HG03097 (cell line): ENCODE data around the gene NUP205.
A peak's percentile ranks its signal among the peaks of the same experiment; 100 is the strongest.

Source experiments
- ATAC-seq: cut with Tn5 transposase; IDR thresholded peaks from one replicate; pipeline ENCODE4 v1.9.1; 2021; ENCODE audit not compliant: unreplicated experiment, low FRiP score

NUP205 gene

DNA sequence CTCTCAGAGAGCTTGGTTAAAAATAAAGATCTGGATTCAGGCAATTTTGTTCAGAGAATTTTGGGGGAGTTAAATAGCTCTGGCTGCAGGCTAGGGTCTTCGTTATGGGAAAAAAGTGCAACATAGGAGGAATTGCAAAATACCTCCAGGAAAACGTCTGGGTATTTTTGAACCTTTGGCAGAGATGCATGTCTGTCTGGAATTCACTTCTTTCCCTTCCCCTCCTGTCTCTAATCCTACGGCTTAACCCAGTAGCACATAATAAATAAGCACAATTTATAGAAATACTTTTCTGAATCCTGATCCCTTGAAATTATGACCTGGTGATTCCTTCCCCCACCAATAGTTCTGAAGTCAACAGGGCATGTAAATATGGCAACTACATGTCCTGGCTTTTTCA lies 19.3 kb upstream of the NUP205 start:
- ATAC-seq: no peak

DNA sequence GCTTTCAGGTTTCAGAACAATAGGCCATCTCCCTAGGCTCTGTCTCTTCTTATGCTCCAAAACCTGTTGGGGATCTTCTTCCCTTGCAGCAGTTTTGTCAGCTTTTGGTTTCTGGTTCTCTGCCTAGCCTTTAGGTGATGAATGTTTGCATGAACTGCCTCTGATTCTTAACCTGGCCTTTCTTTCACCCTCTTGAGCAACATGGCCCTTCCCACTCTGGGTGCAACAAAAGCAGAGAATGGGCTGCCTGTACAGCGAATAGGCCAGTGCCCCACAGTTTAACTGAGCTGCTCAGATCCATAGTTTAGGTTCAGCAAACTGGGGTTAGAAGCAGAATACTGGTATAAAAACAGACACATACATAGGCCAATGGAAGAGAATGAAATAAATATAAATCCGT lies 18.1 kb upstream of the NUP205 start:
- ATAC-seq: no peak

DNA sequence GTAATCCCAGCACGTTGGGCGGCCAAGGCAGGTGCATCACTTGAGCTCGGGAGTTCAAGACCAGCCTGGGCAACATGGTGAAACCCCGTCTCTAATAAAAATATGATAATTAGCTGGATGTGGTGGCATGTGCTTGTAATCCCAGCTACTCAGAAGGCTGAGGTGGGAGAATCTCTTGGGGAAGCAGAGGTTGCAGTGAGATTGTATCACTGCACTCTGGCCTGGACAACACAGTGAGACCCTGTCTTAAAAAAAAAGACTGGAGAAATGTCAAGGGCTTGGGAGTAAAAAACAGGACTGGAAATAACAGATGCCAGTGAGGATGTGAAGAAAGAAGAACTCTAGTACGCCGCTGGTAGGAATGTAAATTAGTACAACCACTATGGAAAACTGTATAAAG lies 16.7 kb upstream of the NUP205 start:
- ATAC-seq: no peak

GRCh38 chr7:135550196-135550595 lies 7.5 kb upstream of the NUP205 start:
- no peak for ATAC-seq

DNA sequence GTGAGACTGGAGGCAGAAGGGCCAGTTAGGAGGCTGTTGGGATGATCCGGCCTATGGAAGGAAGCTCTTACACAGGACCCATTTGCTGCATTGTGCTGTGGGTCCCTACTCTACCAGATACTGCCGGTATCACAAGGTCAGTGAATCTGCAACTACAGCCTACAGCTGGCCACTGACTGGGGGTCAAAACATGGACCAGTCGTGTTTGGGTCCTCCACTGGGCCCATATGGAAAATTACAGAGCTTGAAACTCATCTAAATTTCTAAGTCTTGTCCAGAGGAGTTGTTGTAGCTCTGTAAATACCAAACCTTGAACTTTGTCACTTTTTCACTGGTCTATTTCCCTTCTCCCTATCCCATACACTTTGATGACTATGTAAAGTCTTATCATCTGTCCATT lies 5.6 kb upstream of the NUP205 start:
- no peak for ATAC-seq

GRCh38 chr7:135553346-135553745 lies 4.4 kb upstream of the NUP205 start:
- no peak for ATAC-seq

DNA sequence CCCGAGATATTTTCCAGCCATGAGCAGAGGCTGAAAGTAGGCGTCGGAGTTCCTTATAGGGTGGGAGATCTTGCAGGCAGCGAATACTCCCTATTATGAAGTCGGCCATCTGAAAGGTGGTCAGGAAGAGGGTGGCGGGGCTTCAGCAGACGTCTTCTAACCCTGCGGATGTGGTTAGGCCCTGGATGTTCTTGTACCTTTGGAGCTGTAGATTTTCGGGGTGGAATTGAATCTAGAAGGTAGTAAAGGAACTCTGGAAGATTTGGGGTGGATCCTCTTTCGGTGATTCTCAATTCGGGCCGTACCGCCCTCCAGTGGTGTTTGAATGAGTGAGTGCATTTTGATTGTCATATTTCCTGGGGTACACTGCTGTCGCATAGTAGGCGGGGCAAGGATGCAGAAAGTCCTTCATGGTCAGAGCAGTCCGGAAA lies 635 bp downstream of the NUP205 start:
- peak; percentile 59 for ATAC-seq

- no peak for ATAC-seq
Measured at GRCh38 chr7:135558881-135559280, 1.2 kb downstream of the NUP205 start.

GRCh38 chr7:135560631-135561030 lies 2.9 kb downstream of the NUP205 start:
- ATAC-seq: no peak

DNA sequence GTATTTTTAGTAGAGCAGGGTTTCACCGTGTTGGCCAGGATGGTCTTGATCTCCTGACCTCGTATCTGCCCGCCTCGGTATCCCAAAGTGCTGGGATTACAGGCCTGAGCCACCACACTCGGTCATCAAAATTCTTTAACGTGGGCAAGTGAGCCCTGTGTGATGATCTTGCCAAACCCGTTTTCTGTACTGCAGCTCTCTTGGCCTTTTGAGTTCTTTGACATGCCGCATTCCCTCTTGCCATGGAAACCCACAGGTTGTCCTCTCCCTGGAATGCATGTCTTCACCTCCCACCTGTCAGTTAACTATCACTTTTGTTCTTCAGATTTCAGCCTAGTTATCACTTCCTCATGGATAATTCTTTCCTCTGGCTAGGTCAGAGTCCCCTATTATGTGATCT lies 5.0 kb downstream of the NUP205 start:
- no peak for ATAC-seq

DNA sequence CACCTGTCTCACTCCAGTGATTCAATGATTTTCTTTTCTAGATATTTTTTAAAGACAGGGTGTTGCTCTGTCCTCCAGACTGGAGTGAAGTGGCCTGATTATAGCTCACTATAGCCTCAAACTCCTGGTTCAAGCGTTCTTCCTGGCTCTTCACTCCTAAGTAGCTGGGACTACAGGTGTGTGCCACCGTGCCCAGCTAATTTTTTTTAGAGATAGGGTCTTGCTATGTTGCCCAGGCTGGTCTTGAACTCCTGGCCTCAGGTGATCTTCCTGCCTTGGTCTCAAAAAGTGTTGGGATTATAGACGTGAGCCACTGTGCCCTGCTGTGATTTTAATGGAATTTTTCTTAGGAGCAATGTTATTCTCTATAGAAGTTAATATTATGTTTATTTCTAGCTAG lies 14.1 kb downstream of the NUP205 start:
- no peak for ATAC-seq

- ATAC-seq: no peak
Measured at GRCh38 chr7:135573541-135573940, 15.8 kb downstream of the NUP205 start.

DNA sequence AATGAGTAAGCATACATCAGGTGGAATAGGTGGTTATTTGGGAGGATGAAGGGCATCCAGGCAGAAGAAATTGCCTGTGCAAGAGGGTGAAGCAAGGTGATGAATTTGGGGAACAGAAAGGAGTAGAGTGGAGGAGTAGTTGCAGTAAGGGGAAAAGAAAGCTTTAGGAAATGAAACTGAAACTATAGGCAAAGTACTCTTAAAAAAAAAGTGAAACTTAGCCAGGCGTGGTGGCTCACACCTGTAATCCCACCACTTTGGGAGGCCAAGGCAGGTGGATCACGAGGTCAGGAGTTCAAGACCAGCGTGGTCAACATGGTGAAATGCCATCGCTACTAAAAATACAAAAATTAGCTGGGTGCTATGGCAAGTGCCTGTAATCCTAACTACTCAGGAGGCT lies 17.6 kb downstream of the NUP205 start:
- ATAC-seq: no peak

GRCh38 chr7:135578569-135578968 lies 20.9 kb downstream of the NUP205 start:
- no peak for ATAC-seq

DNA sequence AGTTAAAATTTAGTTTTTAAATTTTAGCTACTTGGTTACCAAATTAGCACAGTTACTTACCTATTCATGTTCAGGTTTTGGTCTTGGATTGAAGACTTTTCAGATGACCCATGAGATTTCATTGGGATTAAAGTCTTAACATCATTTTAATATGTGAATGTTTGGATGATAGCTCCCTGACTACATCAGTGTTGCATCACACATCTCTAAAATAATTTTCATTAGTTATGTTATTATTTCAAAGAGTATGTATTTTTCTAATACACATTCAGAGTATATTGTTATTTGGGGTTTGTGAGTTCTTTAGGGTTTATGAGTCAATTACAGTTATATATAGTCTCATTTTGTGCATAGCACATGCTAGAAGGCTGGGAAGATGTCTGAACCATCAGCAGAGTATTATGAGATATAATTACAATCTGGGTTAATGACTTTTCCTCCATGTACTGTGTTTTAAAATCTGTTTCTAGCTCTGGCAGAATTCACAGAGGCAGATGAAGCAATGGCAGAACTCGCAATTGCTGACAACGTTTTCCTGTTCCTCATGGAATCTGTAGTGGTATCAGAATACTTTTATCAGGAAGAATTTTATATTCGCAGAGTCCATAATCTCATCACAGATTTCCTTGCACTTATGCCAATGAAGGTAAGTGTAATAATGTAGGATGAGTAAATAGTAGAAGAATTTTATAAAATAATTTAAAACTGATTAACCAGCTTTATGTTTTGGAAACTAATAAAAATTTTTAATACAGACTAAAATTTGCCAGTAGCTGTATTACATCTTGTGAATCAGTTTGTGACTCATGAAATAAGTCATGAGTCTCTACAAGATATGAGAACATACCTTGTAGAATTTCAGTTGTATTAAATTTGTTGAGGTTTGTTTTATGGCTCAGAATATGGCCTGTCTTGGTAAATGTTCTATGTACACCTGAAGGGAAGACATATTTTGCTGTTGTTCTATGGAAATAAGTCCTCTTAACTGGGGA lies 26.9 kb downstream of the NUP205 start:
- no peak for ATAC-seq

- ATAC-seq: no peak
Measured at GRCh38 chr7:135597181-135597925, 39.6 kb downstream of the NUP205 start.

DNA sequence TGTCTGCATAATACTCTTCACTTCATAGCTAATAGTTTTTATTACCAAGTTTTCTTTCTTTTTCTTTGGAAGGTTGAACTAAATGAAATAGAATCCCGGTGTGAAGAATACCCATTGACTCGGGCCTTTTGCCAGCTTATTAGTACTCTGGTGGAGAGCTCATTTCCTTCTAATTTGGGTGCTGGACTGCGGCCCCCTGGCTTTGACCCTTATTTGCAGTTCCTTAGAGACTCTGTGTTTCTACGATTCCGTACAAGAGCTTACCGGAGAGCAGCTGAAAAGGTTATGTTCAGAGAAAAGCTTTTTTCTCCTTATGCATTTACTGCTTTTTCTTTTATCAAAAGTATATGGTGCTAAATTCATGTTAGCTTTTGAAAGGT lies 40.2 kb downstream of the NUP205 start:
- no peak for ATAC-seq

DNA sequence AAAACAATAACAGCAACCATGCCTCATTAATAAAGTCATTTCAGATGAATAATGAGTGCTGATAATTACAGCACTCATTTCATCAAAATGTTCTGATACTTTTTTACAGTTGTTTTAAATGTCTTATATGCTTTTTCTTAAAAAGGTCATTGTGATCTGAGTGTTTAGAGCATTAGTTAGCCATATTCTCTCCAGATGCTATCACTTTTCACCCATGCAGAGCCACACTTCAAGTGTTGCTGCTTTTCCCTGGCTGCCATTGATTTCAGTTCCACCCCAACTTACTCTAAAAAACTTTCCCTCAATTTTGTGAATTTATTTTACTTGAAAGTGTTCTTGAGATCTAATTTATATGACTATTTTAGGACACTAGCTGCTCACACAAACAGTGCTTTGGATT lies 41.8 kb downstream of the NUP205 start:
- ATAC-seq: no peak

DNA sequence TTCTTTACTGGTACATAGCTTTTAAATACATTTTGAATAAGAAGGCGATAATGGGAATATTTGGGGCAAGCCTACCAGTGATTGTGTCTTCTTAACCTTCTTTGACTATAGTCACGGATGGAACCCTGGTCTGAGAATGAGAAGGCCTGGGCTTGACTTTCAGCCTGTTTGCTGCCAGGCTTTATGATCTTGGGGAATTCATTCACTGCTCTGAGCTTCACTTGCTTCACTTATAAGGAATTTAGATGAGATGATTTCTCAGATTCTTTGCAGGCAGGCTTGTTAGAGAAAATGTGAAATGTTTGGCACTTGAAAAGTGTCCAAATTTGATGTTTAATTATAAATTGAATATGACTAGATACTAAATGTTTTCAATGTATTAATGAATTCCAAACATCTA lies 42.5 kb downstream of the NUP205 start:
- no peak for ATAC-seq

DNA sequence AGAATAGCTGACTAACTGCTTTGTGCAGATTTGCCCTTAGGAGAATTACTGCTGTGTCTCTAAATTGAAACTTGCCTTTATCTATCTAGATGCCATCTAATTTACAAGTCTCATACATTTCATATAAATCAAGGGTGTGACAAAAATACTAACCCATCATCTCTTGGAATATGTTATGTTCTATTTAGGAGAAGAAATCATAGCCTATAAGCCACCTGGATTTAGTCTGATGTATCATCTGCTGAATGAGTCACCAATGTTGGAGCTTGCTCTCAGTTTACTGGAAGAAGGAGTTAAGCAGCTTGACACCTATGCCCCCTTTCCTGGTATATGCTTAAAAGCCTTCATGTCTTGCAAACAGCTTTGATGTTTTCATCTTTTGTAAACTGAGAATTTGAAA lies 43.5 kb downstream of the NUP205 start:
- ATAC-seq: no peak

GRCh38 chr7:135602304-135602703 lies 44.6 kb downstream of the NUP205 start:
- no peak for ATAC-seq

- ATAC-seq: no peak
Measured at GRCh38 chr7:135616136-135616535, 58.4 kb downstream of the NUP205 start.
